GM19452 (cell line): ENCODE results near the gene DOCK1.

ENCODE experiments used
- ATAC-seq: cut with Tn5 transposase; IDR thresholded peaks from one replicate; pipeline ENCODE4 v1.9.1; 2021; ENCODE audit not compliant: unreplicated experiment

DOCK1 gene

GRCh38 chr10:126997801-126998590 is 92.8 kb downstream of the DOCK1 start:
- no peak for ATAC-seq

GRCh38 chr10:127000598-127000997 is 95.4 kb downstream of the DOCK1 start:
- ATAC-seq = no peak

GRCh38 chr10:127003032-127003685 is 97.9 kb downstream of the DOCK1 start:
- ATAC-seq = no peak

- ATAC-seq = no peak
Observed at GRCh38 chr10:127006453-127006852, 101.2 kb downstream of the DOCK1 start.

GRCh38 chr10:127009366-127009765 is 104.1 kb downstream of the DOCK1 start:
- ATAC-seq = no peak

- no peak for ATAC-seq
Observed at GRCh38 chr10:127011174-127011573, 105.9 kb downstream of the DOCK1 start.

GRCh38 chr10:127012071-127012768 is 107.0 kb downstream of the DOCK1 start:
- ATAC-seq = no peak

- no peak for ATAC-seq
Observed at GRCh38 chr10:127012769-127013152, 107.5 kb downstream of the DOCK1 start.

GRCh38 chr10:127013211-127013656 is 108.0 kb downstream of the DOCK1 start:
- no peak for ATAC-seq

- no peak for ATAC-seq
Observed at GRCh38 chr10:127013691-127014473, 108.7 kb downstream of the DOCK1 start.

GRCh38 chr10:127014671-127015070 is 109.4 kb downstream of the DOCK1 start:
- no peak for ATAC-seq

GRCh38 chr10:127015373-127015772 is 110.1 kb downstream of the DOCK1 start:
- no peak for ATAC-seq

- no peak for ATAC-seq
Observed at GRCh38 chr10:127016331-127016730, 111.1 kb downstream of the DOCK1 start.

GRCh38 chr10:127017541-127018297 is 112.5 kb downstream of the DOCK1 start:
- no peak for ATAC-seq

- ATAC-seq = no peak
Observed at GRCh38 chr10:127018298-127018650, 113.0 kb downstream of the DOCK1 start.

- no peak for ATAC-seq
Observed at GRCh38 chr10:127018766-127019165, 113.5 kb downstream of the DOCK1 start.

- ATAC-seq = no peak
Observed at GRCh38 chr10:127020260-127020659, 115.0 kb downstream of the DOCK1 start.

GRCh38 chr10:127021801-127022200 is 116.6 kb downstream of the DOCK1 start:
- ATAC-seq = no peak

- no peak for ATAC-seq
Observed at GRCh38 chr10:127024685-127025435, 119.6 kb downstream of the DOCK1 start.

GRCh38 chr10:127027786-127028185 is 122.6 kb downstream of the DOCK1 start:
- ATAC-seq = no peak
